CD14-positive monocyte (primary cell): ENCODE results near the gene RIPOR1. TPM values are rescaled to one million over a fixed set of nuclear protein-coding genes. Genes with fewer than 3 reads are reported as not detected.

Source experiments
- DNase-seq, 3 donors: peaks; one replicate each; pipeline ENCODE4 v3.0.0-alpha.2; 2011 to 2022
- H2AFZ ChIP-seq: 2 replicates; pipeline ENCODE4 v1.6.0; 2012; ENCODE audit warnings: mild to moderate bottlenecking, low read depth, low read length, inconsistent platforms; ENCODE audit not compliant: insufficient read depth, poor library complexity, severe bottlenecking
- H3K27ac ChIP-seq, 2 donors: 1 replicate in 1 of 2; 2 replicates in 1 of 2; pipeline ENCODE4 v1.5.1; 2012 to 2013; ENCODE audit warnings: low read length in 2 of 2, control low read depth in 1 of 2, inconsistent platforms in 1 of 2, low read depth in 1 of 2, mild to moderate bottlenecking in 1 of 2
- H3K27me3 ChIP-seq, 2 donors: one replicate each; pipeline versions ENCODE4 v1.6.0 to v1.6.1; 2011 to 2013; ENCODE audit warnings: low read length in 2 of 2; ENCODE audit not compliant: control insufficient read depth in 2 of 2, insufficient read depth in 2 of 2
- H3K36me3 ChIP-seq, 2 donors: replicated peaks in 1 of 2; 1 replicate in 1 of 2; 2 replicates in 1 of 2; pipeline versions ENCODE4 v1.5.1 to v1.6.1; 2012 to 2013; ENCODE audit warnings: low read length in 2 of 2, control low read depth in 1 of 2, inconsistent platforms in 1 of 2, mild to moderate bottlenecking in 1 of 2; ENCODE audit not compliant: insufficient read depth in 2 of 2, control insufficient read depth in 1 of 2
- H3K4me1 ChIP-seq, 2 donors: 1 replicate in 1 of 2; 2 replicates in 1 of 2; pipeline versions ENCODE4 v1.5.1 to v1.6.1; 2012 to 2013; ENCODE audit warnings: low read length in 2 of 2, control low read depth in 1 of 2, inconsistent platforms in 1 of 2, mild to moderate bottlenecking in 1 of 2, moderate library complexity in 1 of 2; ENCODE audit not compliant: insufficient read depth in 2 of 2, control insufficient read depth in 1 of 2
- H3K4me2 ChIP-seq: replicated peaks from 2 replicates; pipeline ENCODE3; 2012; ENCODE audit warnings: low read length, moderate library complexity, mild to moderate bottlenecking; ENCODE audit not compliant: poor library complexity, severe bottlenecking; ENCODE audit errors: extremely low read depth
- H3K4me3 ChIP-seq, 3 experiments: fragments of 200-600 bp in 1 of 3; sonication (generic) in 1 of 3; replicated peaks in 1 of 3; 1 replicate in 2 of 3; 2 replicates in 1 of 3; pipeline ENCODE4 v1.5.1; 2011 to 2013; ENCODE audit warnings: low read length in 3 of 3, mild to moderate bottlenecking in 3 of 3, control low read depth in 2 of 3, low read depth in 2 of 3, inconsistent platforms in 1 of 3, moderate library complexity in 1 of 3
- H3K79me2 ChIP-seq: 2 replicates; pipeline ENCODE4 v1.6.0; 2012; ENCODE audit warnings: mild to moderate bottlenecking, control low read depth, inconsistent platforms, low read length, moderate library complexity; ENCODE audit not compliant: insufficient read depth
- H3K9ac ChIP-seq: 2 replicates; pipeline ENCODE4 v1.6.0; 2017; ENCODE audit warnings: low read length, mild to moderate bottlenecking; ENCODE audit not compliant: insufficient read depth, poor library complexity, severe bottlenecking
- H3K9me3 ChIP-seq, 2 donors: replicated peaks in 1 of 2; 1 replicate in 1 of 2; 2 replicates in 1 of 2; pipeline versions ENCODE4 v1.5.1 to v1.6.1; 2012 to 2013; ENCODE audit warnings: low read length in 2 of 2, control low read depth in 1 of 2; ENCODE audit not compliant: control insufficient read depth in 1 of 2, insufficient read depth in 1 of 2
- H4K20me1 ChIP-seq: 2 replicates; pipeline ENCODE4 v1.6.0; 2012; ENCODE audit warnings: mild to moderate bottlenecking, low read length, control low read depth, moderate library complexity; ENCODE audit not compliant: insufficient read depth
- H3K27ac Mint-ChIP-seq, 7 donors: one replicate each; pipeline ENCODE4 v1.8.0; 2020; ENCODE audit warnings: mild to moderate bottlenecking in 7 of 7, mixed read lengths in 7 of 7, moderate library complexity in 6 of 7, inconsistent platforms in 2 of 7
- H3K27me3 Mint-ChIP-seq, 3 donors: one replicate each; pipeline ENCODE4 v1.8.0; 2021 to 2022; ENCODE audit warnings: low read depth in 3 of 3, mild to moderate bottlenecking in 3 of 3, mixed read lengths in 3 of 3, moderate library complexity in 3 of 3, inconsistent platforms in 1 of 3
- H3K36me3 Mint-ChIP-seq, 2 donors: one replicate each; pipeline ENCODE4 v1.8.0; 2020; ENCODE audit warnings: mixed read lengths in 2 of 2, inconsistent platforms in 1 of 2, mild to moderate bottlenecking in 1 of 2
- H3K4me1 Mint-ChIP-seq: one replicate; pipeline ENCODE4 v1.8.0; 2020; ENCODE audit warnings: mild to moderate bottlenecking, mixed read lengths
- H3K4me3 Mint-ChIP-seq, 2 donors: one replicate each; pipeline ENCODE4 v1.8.0; 2020; ENCODE audit warnings: mild to moderate bottlenecking in 2 of 2, mixed read lengths in 2 of 2, moderate library complexity in 1 of 2
- H3K9me3 Mint-ChIP-seq, 7 donors: one replicate each; pipeline ENCODE4 v1.8.0; 2020 to 2022; ENCODE audit warnings: mixed read lengths in 7 of 7, mild to moderate bottlenecking in 6 of 7, moderate library complexity in 6 of 7, inconsistent platforms in 2 of 7
- CTCF ChIP-seq: fragments of 200-600 bp; IDR thresholded peaks from one replicate; pipeline ENCODE4 v1.8.0; 2022; ENCODE audit warnings: antibody characterized with exemption, mild to moderate bottlenecking
- WGBS: methylation state at CpG from one replicate; pipeline ENCODE4 v1.1.5; 2013; ENCODE audit warnings: missing lambda C conversion rate; ENCODE audit not compliant: insufficient coverage; 5-methylcytosine and 5-hydroxymethylcytosine counted together
- intact Hi-C, 2 donors: fragments of 100-400 bp; cut with micrococcal nuclease; formaldehyde crosslinking; loops; one replicate each; pipeline versions ENCODE4 v1.15.0 to v1.15.1; 2023
- polyA plus RNA-seq, 3 donors: library from polyadenylated mRNA; depleted of rRNA in 1 of 3; unstranded in 2 of 3; stranded (reverse) in 1 of 3; fragments of 300-500 nt in 2 of 3; fragments of >200 nt in 1 of 3; fragmentation: Illumina TruSeq in 2 of 3; gene quantifications; 1 replicate in 2 of 3; 2 replicates in 1 of 3; pipeline ENCODE4 v1.2.3, GENCODE V29; 2012 to 2021

The RIPOR1 gene
- polyA plus RNA-seq, 3 donors = 8.6 to 115 (median 17.5) TPM

GRCh38 chr16:67579686-67580085 is 51.1 kb downstream of the RIPOR1 start:
- Mint-ChIP-seq H3K4me1 (peaks cover 4% of the 10 kb centered on the region), H3K9me3 (no peaks in the 10 kb centered on the region), H3K27me3 (peaks cover 0 to 2% (median 0%) of the 10 kb centered on the region in 3 donors), H3K4me3 (no peak overlapping the region), H3K36me3 (peaks cover 22 to 43% of the 10 kb centered on the region in 2 donors), H3K27ac (peak overlapping the region in 4 of 7 donors; percentile 15 to 63 (median 46))
- Histone ChIP-seq H3K9ac (no peak overlapping the region), H3K4me1 (no peaks in the 10 kb centered on the region), H3K4me3 (no peak overlapping the region), H3K36me3 (peaks cover 17 to 60% of the 10 kb centered on the region in 2 donors), H3K27me3 (no peaks in the 10 kb centered on the region), H3K79me2 (peaks cover 52% of the 10 kb centered on the region), H3K9me3 (no peaks in the 10 kb centered on the region), H3K27ac (no peak overlapping the region), H3K4me2 (no peak overlapping the region), H4K20me1 (peaks cover 50% of the 10 kb centered on the region), H2AFZ (no peak overlapping the region)
- WGBS = 79% methylated on average over 3 of the region's 4 CpGs
- no peak for DNase-seq
- intact Hi-C loops = no loop called here
- no peak for TF ChIP-seq CTCF

GRCh38 chr16:67580202-67580601 is 51.6 kb downstream of the RIPOR1 start:
- Mint-ChIP-seq H3K9me3 (no peaks in the 10 kb centered on the region), H3K27me3 (peaks cover 0 to 2% (median 0%) of the 10 kb centered on the region in 3 donors), H3K4me3 (no peak overlapping the region), H3K27ac (peak overlapping the region in 2 of 7 donors; percentile 20 to 31), H3K4me1 (peaks cover 4% of the 10 kb centered on the region), H3K36me3 (peaks cover 22 to 41% of the 10 kb centered on the region in 2 donors)
- no peak for TF ChIP-seq CTCF
- DNase-seq = no peak
- H3K9ac ChIP-seq = no peak overlapping the region
- H3K9me3 ChIP-seq = no peaks in the 10 kb centered on the region
- no peaks in the 10 kb centered on the region for H3K27me3 ChIP-seq
- 100% methylated on average over 1 of the region's 4 CpGs for WGBS
- H3K79me2 ChIP-seq = peaks cover 47% of the 10 kb centered on the region
- H3K4me1 ChIP-seq = no peaks in the 10 kb centered on the region
- intact Hi-C loops = no loop called here
- H4K20me1 ChIP-seq = peaks cover 45% of the 10 kb centered on the region
- no peak overlapping the region for H3K27ac ChIP-seq
- H3K4me3 ChIP-seq = no peak overlapping the region
- H3K36me3 ChIP-seq = peaks cover 13 to 55% of the 10 kb centered on the region in 2 donors
- no peak overlapping the region for H2AFZ ChIP-seq
- no peak overlapping the region for H3K4me2 ChIP-seq
